Ovary (tissue), 3 donors: ENCODE measurements around the gene EVX1.

Source experiments
- CTCF ChIP-seq, 3 donors: fragments of 450-650 bp in 2 of 3; fragments of 200-600 bp in 1 of 3; IDR thresholded peaks; one replicate each; pipeline versions ENCODE4 v1.5.1 to v1.8.0; 2016 to 2022; ENCODE audit warnings: antibody characterized with exemption in 3 of 3, mild to moderate bottlenecking in 1 of 3
- POLR2A ChIP-seq: fragments of 450-650 bp; IDR thresholded peaks from one replicate; pipeline ENCODE4 v1.6.1; 2017; ENCODE audit warnings: antibody characterized with exemption, mild to moderate bottlenecking, moderate library complexity
- donor health status: DM: no; HTN: no; CAD: no.

GRCh38 chr7:27260211-27260610 is 17.6 kb downstream of the EVX1 start:
- no peak for TF ChIP-seq CTCF (IDR thresholded peaks at IDR 0.05)
- TF ChIP-seq POLR2A, result no peak
